HCT116 (cell line): ENCODE results near the gene LNP1. TPM values are rescaled to one million over a fixed set of nuclear protein-coding genes. Genes with fewer than 3 reads are reported as not detected.

Source experiments
- ATAC-seq: fragments of 200-7000 bp; cut with Tn5 transposase; 2 replicates; pipeline ENCODE4 v1.9.1; 2020; ENCODE audit warnings: mild to moderate bottlenecking, moderate library complexity
- BruUV-seq: library from RNA; stranded (reverse); fragments of 400-500 nt; replicated peaks from 2 replicates; lab custom pipeline; 2021; lab: Mats Ljungman, UMichigan
- CTCF ChIA-PET: fragments of 300-600 bp; sonication (Branson Sonifier 250); formaldehyde crosslinking; loops from one replicate; lab custom pipeline; 2021; ENCODE audit warnings: antibody characterized with exemption; lab: Charles Lee
- POLR2A ChIA-PET: fragments of 300-600, 350-600 bp; sonication (Branson Sonifier 250); formaldehyde crosslinking; loops from one replicate; lab custom pipeline; 2021; ENCODE audit warnings: antibody characterized with exemption; lab: Charles Lee
- RAD21 ChIA-PET, 2 experiments: fragments of 300-600 bp; sonication (Branson Sonifier 250); formaldehyde crosslinking; loops; one replicate each; lab custom pipeline; 2023; ENCODE audit warnings: low total read pairs in 2 of 2; ENCODE audit not compliant: uncharacterized antibody in 2 of 2, unreplicated experiment in 2 of 2, low non-redundant PET in 1 of 2; lab: Charles Lee
- DNase-seq: peaks from one replicate; pipeline ENCODE4 v3.0.0-alpha.2; 2010; ENCODE audit warnings: low read depth, low spot score
- H2AFZ ChIP-seq: fragments of 200-600 bp; shearing (Covaris generic), sonication (generic); 2 replicates; pipeline ENCODE4 v1.6.1; 2017; ENCODE audit warnings: low read depth, mixed run types, mixed read lengths, antibody characterized with exemption, low read length; ENCODE audit not compliant: poor library complexity, severe bottlenecking
- H3K27ac ChIP-seq: 2 replicates; pipeline ENCODE4 v1.5.1; 2012; ENCODE audit warnings: low read depth, low read length
- H3K27me3 ChIP-seq: fragments of 200-600 bp; sonication (generic); 2 replicates; pipeline ENCODE4 v1.6.1; 2016; ENCODE audit warnings: mixed run types, low read length, mixed read lengths; ENCODE audit not compliant: insufficient read depth
- H3K36me3 ChIP-seq, 2 experiments: fragments of 200-500 bp in 1 of 2; fragments of 200-600 bp in 1 of 2; sonication (Bioruptor generic) in 1 of 2; sonication (generic) in 1 of 2; 2 replicates each; pipeline versions ENCODE4 v1.5.1 to v1.6.1; 2014 to 2016; ENCODE audit warnings: low read length in 2 of 2, inconsistent platforms in 1 of 2, mixed read lengths in 1 of 2, mixed run types in 1 of 2; ENCODE audit not compliant: insufficient read depth in 2 of 2, control insufficient read depth in 1 of 2
- H3K4me1 ChIP-seq, 2 experiments: fragments of 200-600 bp in 1 of 2; sonication (generic) in 1 of 2; 2 replicates each; pipeline versions ENCODE4 v1.5.1 to v1.6.1; 2012 to 2017; ENCODE audit warnings: low read length in 2 of 2, inconsistent platforms in 1 of 2, mild to moderate bottlenecking in 1 of 2, mixed read lengths in 1 of 2, mixed run types in 1 of 2, moderate library complexity in 1 of 2; ENCODE audit not compliant: insufficient read depth in 2 of 2, control insufficient read depth in 1 of 2
- H3K4me2 ChIP-seq: fragments of 200-600 bp; sonication (generic); 2 replicates; pipeline ENCODE4 v1.6.1; 2017; ENCODE audit warnings: mixed run types, low read length, mixed read lengths
- H3K4me3 ChIP-seq, 2 experiments: fragments of 200-600 bp in 1 of 2; sonication (generic) in 1 of 2; replicated peaks in 1 of 2; 2 replicates each; pipeline ENCODE4 v1.5.1; 2011 to 2016; ENCODE audit warnings: low read length in 2 of 2, control low read depth in 1 of 2, low read depth in 1 of 2, mild to moderate bottlenecking in 1 of 2, mixed read lengths in 1 of 2, mixed run types in 1 of 2
- H3K79me2 ChIP-seq: fragments of 200-600 bp; sonication (generic); 2 replicates; pipeline ENCODE4 v1.6.1; 2017; ENCODE audit warnings: mild to moderate bottlenecking, mixed run types, low read length, moderate library complexity, mixed read lengths; ENCODE audit not compliant: insufficient read depth
- H3K9ac ChIP-seq: fragments of 200-600 bp; sonication (generic); 2 replicates; pipeline ENCODE4 v1.6.1; 2016; ENCODE audit warnings: low read length, mixed read lengths
- H3K9me2 ChIP-seq: fragments of 200-600 bp; sonication (generic), shearing (Covaris generic); 2 replicates; pipeline ENCODE4 v1.6.1; 2017; ENCODE audit warnings: mixed run types, mild to moderate bottlenecking, moderate library complexity; ENCODE audit not compliant: insufficient read depth
- H3K9me3 ChIP-seq, 2 experiments: fragments of 200-500 bp in 1 of 2; fragments of 200-600 bp in 1 of 2; sonication (Bioruptor generic) in 1 of 2; sonication (generic) in 1 of 2; 2 replicates each; pipeline ENCODE4 v1.6.1; 2014 to 2017; ENCODE audit warnings: low read length in 2 of 2, mixed read lengths in 2 of 2, inconsistent platforms in 1 of 2, low read depth in 1 of 2, mild to moderate bottlenecking in 1 of 2, mixed run types in 1 of 2, moderate library complexity in 1 of 2; ENCODE audit not compliant: control insufficient read depth in 1 of 2, insufficient read depth in 1 of 2
- H4K20me1 ChIP-seq: fragments of 200-600 bp; sonication (generic), shearing (Covaris generic); 2 replicates; pipeline ENCODE4 v1.6.1; 2017; ENCODE audit warnings: mixed run types, mild to moderate bottlenecking, moderate library complexity; ENCODE audit not compliant: insufficient read depth
- CTCF ChIP-seq, 3 experiments: fragments of 200-600 bp in 1 of 3; sonication (generic) in 1 of 3; IDR thresholded peaks in 2 of 3; conservative IDR thresholded peaks in 1 of 3; 2 replicates each; pipeline ENCODE4 v1.5.1; 2012 to 2017; ENCODE audit warnings: low read depth in 2 of 3, low read length in 2 of 3, antibody characterized with exemption in 1 of 3, borderline replicate concordance in 1 of 3, control low read depth in 1 of 3, mild to moderate bottlenecking in 1 of 3, mixed read lengths in 1 of 3, mixed run types in 1 of 3, moderate library complexity in 1 of 3; ENCODE audit not compliant: insufficient read depth in 1 of 3
- EZH2 ChIP-seq: fragments of 200-600 bp; sonication (generic); IDR thresholded peaks from 2 replicates; pipeline ENCODE4 v1.6.1; 2017; ENCODE audit warnings: antibody characterized with exemption, mixed run types
- POLR2AphosphoS5 ChIP-seq: IDR thresholded peaks from 2 replicates; pipeline ENCODE4 v1.6.1; 2011; ENCODE audit warnings: mild to moderate bottlenecking, low read depth, low read length, moderate library complexity
- REST ChIP-seq: IDR thresholded peaks from 2 replicates; pipeline ENCODE4 v1.6.1; 2012; ENCODE audit warnings: low read depth
- SRF ChIP-seq: IDR thresholded peaks from 2 replicates; pipeline ENCODE4 v1.6.1; 2012; ENCODE audit warnings: low read depth
- ZFX ChIP-seq: fragments of 450-650 bp; IDR thresholded peaks from 2 replicates; pipeline ENCODE4 v1.6.1; 2017
- intact Hi-C: fragments of 100-400 bp; cut with micrococcal nuclease; formaldehyde crosslinking; loops from 2 replicates; pipeline ENCODE4 v1.10.0; 2022
- total RNA-seq: library from RNA; stranded (reverse); gene quantifications from one replicate; pipeline ENCODE4 v1.2.1, GENCODE V29; 2021; ENCODE audit not compliant: unreplicated experiment

LNP1 gene
- total RNA-seq, 1 experiment from 2014 or later: 1.6 TPM

GRCh38 chr3:100483529-100483928, 82.2 kb downstream of the LNP1 start:
- ATAC-seq (no peak), DNase-seq (no peak)
- no peaks in the 10 kb centered on the region for H3K9me2 ChIP-seq
- POLR2A ChIA-PET: no interaction called here
- BruUV-seq: no TSS peak
- CTCF ChIA-PET: interaction anchor here (1.2 kb wide), 1 partner anchor 21 kb away, joined by 3 read pairs; no protein-coding TSS in a partner anchor
- intact Hi-C loops: no loop called here
- H3K36me3 ChIP-seq: no peaks in the 10 kb centered on the region
- H3K4me3 ChIP-seq: no peak overlapping the region
- H3K9me3 ChIP-seq: no peaks in the 10 kb centered on the region
- no peaks in the 10 kb centered on the region for H3K79me2 ChIP-seq
- no peak overlapping the region for H2AFZ ChIP-seq
- RAD21 ChIA-PET: no interaction called here
- no peaks in the 10 kb centered on the region; the same call in 1 of the 2 replicates for H3K27me3 ChIP-seq
- TF ChIP-seq POLR2AphosphoS5 (no peak), SRF (no peak), CTCF (IDR thresholded peaks at IDR 0.05 in 2 of 3, conservative IDR thresholded peaks at IDR 0.05 in 1 of 3; ENCODE audit: borderline replicate concordance in 1 of 3, insufficient read depth in 1 of 3, low read depth in 2 of 3, low read length in 2 of 3) (no peak), ZFX (no peak), EZH2 (no peak), REST (no peak)
- TF ChIP-seq, all 23 proteins: peak for 0
- Histone ChIP-seq H3K27ac (no peak overlapping the region), H4K20me1 (no peaks in the 10 kb centered on the region), H3K4me1 (no peaks in the 10 kb centered on the region), H3K4me2 (no peak overlapping the region), H3K9ac (no peak overlapping the region)
